Gastrocnemius medialis (tissue), 4 donors: ENCODE measurements around the gene AVPR2.

Source experiments
- POLR2A ChIP-seq, 2 donors: fragments of 450-650 bp; IDR thresholded peaks; one replicate each; pipeline ENCODE4 v1.6.1; 2017; ENCODE audit warnings: antibody characterized with exemption in 2 of 2, mild to moderate bottlenecking in 2 of 2, moderate library complexity in 2 of 2
- TF ChIP-seq, protein P1 (sequence below), 5 experiments: fragments of 450-650 bp in 3 of 5; fragments of 200-600 bp in 2 of 5; sonication (generic) in 2 of 5; IDR thresholded peaks in 4 of 5; conservative IDR thresholded peaks in 1 of 5; 1 replicate in 4 of 5; 2 replicates in 1 of 5; pipeline ENCODE4 v1.5.1; 2016 to 2019; ENCODE audit warnings: antibody characterized with exemption in 5 of 5, mild to moderate bottlenecking in 3 of 5, moderate library complexity in 3 of 5

DNA sequence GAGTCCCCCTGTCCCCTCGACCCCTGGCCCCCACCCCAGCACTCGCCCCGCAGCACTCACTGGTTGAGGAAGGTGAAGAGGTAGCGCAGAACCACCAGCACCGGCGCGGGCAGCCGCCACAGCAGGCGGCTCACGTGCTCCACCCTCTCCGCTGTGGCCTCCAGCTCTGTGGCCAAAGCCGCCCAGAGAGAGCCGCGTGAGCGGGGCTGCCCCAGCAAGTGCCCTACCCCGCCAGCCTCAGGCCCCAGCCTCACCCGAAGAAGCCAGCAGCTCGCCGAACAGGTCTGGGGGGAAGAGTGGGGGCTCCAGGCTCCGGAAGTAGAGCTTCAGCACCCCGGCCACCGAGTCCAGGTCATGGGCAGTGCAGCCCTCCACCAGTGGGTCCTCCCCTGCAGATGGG lies 6.0 kb downstream of the AVPR2 start:
- TF ChIP-seq, protein P1, sequence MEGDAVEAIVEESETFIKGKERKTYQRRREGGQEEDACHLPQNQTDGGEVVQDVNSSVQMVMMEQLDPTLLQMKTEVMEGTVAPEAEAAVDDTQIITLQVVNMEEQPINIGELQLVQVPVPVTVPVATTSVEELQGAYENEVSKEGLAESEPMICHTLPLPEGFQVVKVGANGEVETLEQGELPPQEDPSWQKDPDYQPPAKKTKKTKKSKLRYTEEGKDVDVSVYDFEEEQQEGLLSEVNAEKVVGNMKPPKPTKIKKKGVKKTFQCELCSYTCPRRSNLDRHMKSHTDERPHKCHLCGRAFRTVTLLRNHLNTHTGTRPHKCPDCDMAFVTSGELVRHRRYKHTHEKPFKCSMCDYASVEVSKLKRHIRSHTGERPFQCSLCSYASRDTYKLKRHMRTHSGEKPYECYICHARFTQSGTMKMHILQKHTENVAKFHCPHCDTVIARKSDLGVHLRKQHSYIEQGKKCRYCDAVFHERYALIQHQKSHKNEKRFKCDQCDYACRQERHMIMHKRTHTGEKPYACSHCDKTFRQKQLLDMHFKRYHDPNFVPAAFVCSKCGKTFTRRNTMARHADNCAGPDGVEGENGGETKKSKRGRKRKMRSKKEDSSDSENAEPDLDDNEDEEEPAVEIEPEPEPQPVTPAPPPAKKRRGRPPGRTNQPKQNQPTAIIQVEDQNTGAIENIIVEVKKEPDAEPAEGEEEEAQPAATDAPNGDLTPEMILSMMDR (IDR thresholded peaks at IDR 0.05 in 4 of 5, conservative IDR thresholded peaks at IDR 0.05 in 1 of 5) = no peak
- TF ChIP-seq POLR2A (IDR thresholded peaks at IDR 0.05) = no peak
